Stimulated activated memory B cell treated with anti-CD40 and anti-IgM and Interleukin-4, amounts not matched to agents 10 μg/mL and 1 μg/mL and 100 μg/mL, for 72 hours (primary cell): Measurements from ENCODE around the gene CMPK1.

Experiments
- ATAC-seq: fragments of 150-1000 bp; cut with Tn5 transposase; 2 replicates; pipeline ENCODE4 v1.10.0; 2021
- H3K27ac Mint-ChIP-seq: one replicate; pipeline ENCODE4 v1.8.0; 2022; ENCODE audit warnings: mild to moderate bottlenecking, mixed read lengths
- H3K27me3 Mint-ChIP-seq: one replicate; pipeline ENCODE4 v1.8.0; 2022; ENCODE audit warnings: mixed read lengths
- H3K36me3 Mint-ChIP-seq: one replicate; pipeline ENCODE4 v1.8.0; 2022; ENCODE audit warnings: mixed read lengths
- H3K4me1 Mint-ChIP-seq: one replicate; pipeline ENCODE4 v1.8.0; 2022; ENCODE audit warnings: mixed read lengths
- H3K4me3 Mint-ChIP-seq: one replicate; pipeline ENCODE4 v1.8.0; 2022; ENCODE audit warnings: mild to moderate bottlenecking, moderate library complexity, mixed read lengths
- H3K9me3 Mint-ChIP-seq: one replicate; pipeline ENCODE4 v1.8.0; 2022; ENCODE audit warnings: mixed read lengths

CMPK1 gene

GRCh38 chr1:47401761-47402160, 68.2 kb downstream of the CMPK1 start:
- Mint-ChIP-seq H3K4me1 (no peaks in the 10 kb centered on the region), H3K27ac (no peak overlapping the region), H3K9me3 (no peaks in the 10 kb centered on the region), H3K4me3 (no peak overlapping the region), H3K27me3 (peaks cover 48% of the 10 kb centered on the region), H3K36me3 (no peaks in the 10 kb centered on the region)
- no peak for ATAC-seq

- H3K27ac Mint-ChIP-seq: no peak overlapping the region
- no peaks in the 10 kb centered on the region for H3K4me1 Mint-ChIP-seq
- peaks cover 41% of the 10 kb centered on the region for H3K27me3 Mint-ChIP-seq
- ATAC-seq: no peak
- no peaks in the 10 kb centered on the region for H3K9me3 Mint-ChIP-seq
- no peaks in the 10 kb centered on the region for H3K36me3 Mint-ChIP-seq
- H3K4me3 Mint-ChIP-seq: no peak overlapping the region
Measured at GRCh38 chr1:47402591-47402990, 69.0 kb downstream of the CMPK1 start.

DNA sequence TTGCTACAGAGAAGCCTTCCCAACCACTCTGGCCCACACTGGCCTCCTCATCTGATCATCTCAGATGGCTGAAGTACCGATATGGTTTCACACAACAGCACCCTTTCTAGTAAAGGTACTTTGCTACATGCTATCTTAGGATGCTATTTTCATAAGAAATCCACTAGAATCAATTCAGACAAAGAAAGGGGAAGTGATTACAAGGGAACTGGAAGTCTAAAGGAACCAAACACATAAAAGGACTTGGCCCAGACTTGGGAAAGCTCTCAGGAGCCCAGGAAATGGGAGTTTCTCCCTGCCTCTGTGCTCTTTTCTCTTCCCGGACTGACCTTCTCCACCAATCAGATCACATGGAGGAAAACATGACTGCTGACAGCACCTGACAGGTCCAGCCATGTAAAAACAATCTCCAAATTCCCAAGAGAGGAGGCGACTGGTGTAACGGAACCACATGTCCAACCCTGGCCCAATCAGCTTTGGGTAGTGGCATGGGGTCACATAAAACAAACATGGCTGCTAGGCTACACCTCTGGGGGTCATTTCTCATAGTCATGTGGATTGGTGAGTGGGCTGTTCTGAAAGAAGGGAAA, 69.8 kb downstream of the CMPK1 start:
- no peaks in the 10 kb centered on the region for H3K9me3 Mint-ChIP-seq
- H3K27me3 Mint-ChIP-seq: peaks cover 39% of the 10 kb centered on the region
- H3K36me3 Mint-ChIP-seq: no peaks in the 10 kb centered on the region
- no peak overlapping the region for H3K27ac Mint-ChIP-seq
- H3K4me3 Mint-ChIP-seq: no peak overlapping the region
- ATAC-seq: no peak
- no peaks in the 10 kb centered on the region for H3K4me1 Mint-ChIP-seq

- peak; percentile 39 for ATAC-seq
- peaks cover 51% of the 10 kb centered on the region for H3K27me3 Mint-ChIP-seq
- no peak overlapping the region for H3K27ac Mint-ChIP-seq
- H3K4me1 Mint-ChIP-seq: no peaks in the 10 kb centered on the region
- H3K4me3 Mint-ChIP-seq: no peak overlapping the region
- no peaks in the 10 kb centered on the region for H3K36me3 Mint-ChIP-seq
- H3K9me3 Mint-ChIP-seq: no peaks in the 10 kb centered on the region
Measured at GRCh38 chr1:47405697-47406096, 72.1 kb downstream of the CMPK1 start.

- H3K4me1 Mint-ChIP-seq: no peaks in the 10 kb centered on the region
- ATAC-seq: no peak
- no peak overlapping the region for H3K4me3 Mint-ChIP-seq
- no peaks in the 10 kb centered on the region for H3K9me3 Mint-ChIP-seq
- H3K27me3 Mint-ChIP-seq: peaks cover 42% of the 10 kb centered on the region
- no peaks in the 10 kb centered on the region for H3K36me3 Mint-ChIP-seq
- no peak overlapping the region for H3K27ac Mint-ChIP-seq
Measured at GRCh38 chr1:47406966-47407365, 73.4 kb downstream of the CMPK1 start.

DNA sequence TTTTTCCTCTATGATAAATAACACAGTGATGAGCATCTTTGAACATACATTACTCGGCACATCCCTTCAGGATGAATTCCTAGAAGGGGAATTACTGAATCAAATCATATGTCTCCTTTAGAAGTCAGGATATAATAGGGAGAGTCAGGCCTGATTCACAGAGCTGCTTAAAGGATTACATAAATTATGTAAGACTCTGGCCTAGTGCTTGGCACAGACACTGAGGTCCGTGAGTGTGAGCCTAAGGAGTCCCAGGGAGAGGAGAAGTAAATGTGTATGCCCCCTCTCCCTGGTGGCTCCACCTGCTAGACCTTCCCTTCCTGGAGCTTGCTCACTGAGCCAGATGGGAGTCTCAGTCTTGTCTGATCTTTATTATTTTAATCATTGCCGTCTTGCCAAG, 73.9 kb downstream of the CMPK1 start:
- ATAC-seq: no peak
- peaks cover 36% of the 10 kb centered on the region for H3K27me3 Mint-ChIP-seq
- no peaks in the 10 kb centered on the region for H3K4me1 Mint-ChIP-seq
- no peak overlapping the region for H3K27ac Mint-ChIP-seq
- no peaks in the 10 kb centered on the region for H3K9me3 Mint-ChIP-seq
- no peaks in the 10 kb centered on the region for H3K36me3 Mint-ChIP-seq
- no peak overlapping the region for H3K4me3 Mint-ChIP-seq

DNA sequence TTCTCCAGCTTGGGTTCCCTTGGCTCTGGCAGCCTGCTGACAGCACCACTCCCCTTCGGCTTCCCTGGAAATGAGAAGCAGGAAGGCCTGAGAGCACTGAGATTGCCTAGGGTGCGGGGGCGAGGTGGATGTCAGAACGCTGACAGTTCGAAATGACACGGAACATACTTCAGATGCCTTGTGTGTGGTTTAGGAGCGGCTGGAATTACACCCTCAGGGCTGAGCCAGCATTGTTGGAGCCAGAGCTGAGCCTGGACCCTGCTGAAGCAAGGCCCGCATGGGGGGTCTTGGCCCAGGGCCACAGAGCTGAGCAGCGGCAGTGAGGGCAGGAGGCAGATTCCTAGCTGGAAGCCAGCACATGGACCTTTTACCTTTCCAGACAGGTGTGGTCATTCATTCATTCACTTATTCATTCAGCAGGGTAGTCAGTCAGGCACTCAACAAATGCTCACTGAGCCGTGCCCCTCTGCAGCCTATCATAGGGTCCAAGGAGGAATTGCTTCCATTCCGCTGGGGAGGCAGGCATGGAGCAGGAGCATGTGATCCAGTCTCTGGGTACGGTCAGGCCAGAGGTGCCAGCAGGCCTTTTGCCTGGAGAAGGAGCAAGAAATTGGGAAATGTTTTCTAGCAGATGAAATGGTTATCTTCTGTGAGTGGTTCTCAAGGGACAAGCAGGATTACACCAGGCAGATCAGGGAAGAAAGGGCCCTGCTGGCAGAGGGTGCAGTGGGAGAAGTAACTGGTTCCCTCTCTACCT, 75.9 kb downstream of the CMPK1 start:
- ATAC-seq: no peak
- H3K27ac Mint-ChIP-seq: no peak overlapping the region
- no peaks in the 10 kb centered on the region for H3K4me1 Mint-ChIP-seq
- H3K36me3 Mint-ChIP-seq: no peaks in the 10 kb centered on the region
- no peak overlapping the region for H3K4me3 Mint-ChIP-seq
- H3K27me3 Mint-ChIP-seq: peaks cover 38% of the 10 kb centered on the region
- H3K9me3 Mint-ChIP-seq: no peaks in the 10 kb centered on the region

DNA sequence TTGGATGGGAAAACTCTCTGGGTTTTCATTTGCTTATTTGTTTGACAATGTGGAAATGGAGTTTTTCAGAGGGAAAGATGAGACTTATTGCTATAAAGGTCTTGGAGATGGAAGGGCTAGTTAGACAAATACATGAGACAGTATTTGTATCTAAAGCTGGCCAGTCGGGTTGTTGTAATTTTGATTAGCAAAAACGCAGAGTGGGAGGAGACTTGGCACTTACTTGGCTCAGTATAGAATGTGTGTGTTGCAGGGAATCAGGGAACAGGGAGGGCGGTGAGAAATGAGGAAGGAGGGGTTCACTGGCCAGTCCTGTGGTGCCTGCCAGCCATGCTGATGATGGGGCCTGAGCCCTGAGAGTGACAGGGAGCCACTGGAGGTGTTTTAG, 76.5 kb downstream of the CMPK1 start:
- no peak for ATAC-seq
- Mint-ChIP-seq H3K9me3 (no peaks in the 10 kb centered on the region), H3K4me3 (no peak overlapping the region), H3K27me3 (peaks cover 36% of the 10 kb centered on the region), H3K36me3 (no peaks in the 10 kb centered on the region), H3K4me1 (no peaks in the 10 kb centered on the region), H3K27ac (no peak overlapping the region)

DNA sequence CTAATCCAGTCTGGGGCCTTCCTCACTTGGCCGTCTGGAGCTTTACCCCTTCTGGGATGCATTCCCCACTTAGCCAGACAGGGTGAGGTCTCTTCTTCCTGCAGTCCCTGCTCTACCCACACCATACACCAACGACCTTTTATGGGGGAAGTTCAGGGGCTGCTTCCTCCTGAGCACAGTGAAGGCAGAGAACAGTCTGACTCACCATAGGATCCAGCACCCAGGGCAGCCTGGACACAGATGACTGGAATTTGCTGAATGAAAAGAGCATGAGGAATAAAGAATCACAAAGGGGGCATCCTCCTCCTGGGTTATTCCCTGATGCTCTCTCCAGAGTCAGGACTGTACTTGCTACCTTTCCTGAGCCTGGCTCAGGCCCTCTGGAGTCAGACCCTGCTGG, 77.8 kb downstream of the CMPK1 start:
- no peak for ATAC-seq
- H3K9me3 Mint-ChIP-seq: no peaks in the 10 kb centered on the region
- H3K4me1 Mint-ChIP-seq: no peaks in the 10 kb centered on the region
- no peak overlapping the region for H3K4me3 Mint-ChIP-seq
- no peak overlapping the region for H3K27ac Mint-ChIP-seq
- peaks cover 45% of the 10 kb centered on the region for H3K27me3 Mint-ChIP-seq
- no peaks in the 10 kb centered on the region for H3K36me3 Mint-ChIP-seq

GRCh38 chr1:47412437-47412836, 78.8 kb downstream of the CMPK1 start:
- H3K36me3 Mint-ChIP-seq: no peaks in the 10 kb centered on the region
- peaks cover 51% of the 10 kb centered on the region for H3K27me3 Mint-ChIP-seq
- no peak for ATAC-seq
- peaks cover 3% of the 10 kb centered on the region for H3K4me1 Mint-ChIP-seq
- no peaks in the 10 kb centered on the region for H3K9me3 Mint-ChIP-seq
- no peak overlapping the region for H3K4me3 Mint-ChIP-seq
- no peak overlapping the region for H3K27ac Mint-ChIP-seq

DNA sequence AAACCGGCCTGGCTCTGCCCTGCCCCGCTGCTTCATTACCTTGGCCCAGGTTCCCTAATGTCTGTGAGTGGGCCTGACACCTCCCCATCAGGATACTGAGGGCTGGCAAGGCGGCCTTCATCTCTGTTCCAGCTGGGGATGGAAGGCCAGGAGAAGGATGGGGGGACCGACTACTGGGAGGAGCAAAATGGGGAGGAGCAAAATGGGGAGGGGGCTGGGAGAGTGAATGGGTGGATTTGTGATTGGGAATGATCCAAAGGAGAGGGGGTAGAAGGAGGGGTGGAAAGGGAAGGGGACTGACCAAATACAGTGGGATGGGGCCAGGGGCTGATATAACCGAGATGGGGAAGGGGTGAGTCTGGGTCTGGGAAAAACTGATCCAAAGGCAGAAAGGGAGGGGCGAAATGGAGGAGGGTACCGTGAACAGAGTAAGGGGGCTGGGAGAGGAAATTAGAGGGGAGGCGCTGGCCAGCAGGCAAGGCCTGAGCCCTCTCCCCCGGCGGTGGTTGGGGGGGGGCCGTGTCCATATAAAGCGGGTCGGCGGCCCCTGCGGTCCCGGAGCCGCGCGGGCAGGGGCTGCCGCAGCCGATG, 82.2 kb downstream of the CMPK1 start, which contains the start of gene FOXE3:
Gene FOXE3, plus strand, starts transcription at position 558 of the 591 bp plus-strand sequence. Its CDS starts 31 bp downstream, at position 589.
- peaks cover 63% of the 10 kb centered on the region for H3K27me3 Mint-ChIP-seq
- H3K9me3 Mint-ChIP-seq: no peaks in the 10 kb centered on the region
- H3K4me3 Mint-ChIP-seq: peak within 1 kb of the TSS; percentile 35
- H3K36me3 Mint-ChIP-seq: no peaks in the 10 kb centered on the region
- peaks cover 6% of the 10 kb centered on the region for H3K4me1 Mint-ChIP-seq
- ATAC-seq: no peak
- no peak within 1 kb of the TSS for H3K27ac Mint-ChIP-seq

DNA sequence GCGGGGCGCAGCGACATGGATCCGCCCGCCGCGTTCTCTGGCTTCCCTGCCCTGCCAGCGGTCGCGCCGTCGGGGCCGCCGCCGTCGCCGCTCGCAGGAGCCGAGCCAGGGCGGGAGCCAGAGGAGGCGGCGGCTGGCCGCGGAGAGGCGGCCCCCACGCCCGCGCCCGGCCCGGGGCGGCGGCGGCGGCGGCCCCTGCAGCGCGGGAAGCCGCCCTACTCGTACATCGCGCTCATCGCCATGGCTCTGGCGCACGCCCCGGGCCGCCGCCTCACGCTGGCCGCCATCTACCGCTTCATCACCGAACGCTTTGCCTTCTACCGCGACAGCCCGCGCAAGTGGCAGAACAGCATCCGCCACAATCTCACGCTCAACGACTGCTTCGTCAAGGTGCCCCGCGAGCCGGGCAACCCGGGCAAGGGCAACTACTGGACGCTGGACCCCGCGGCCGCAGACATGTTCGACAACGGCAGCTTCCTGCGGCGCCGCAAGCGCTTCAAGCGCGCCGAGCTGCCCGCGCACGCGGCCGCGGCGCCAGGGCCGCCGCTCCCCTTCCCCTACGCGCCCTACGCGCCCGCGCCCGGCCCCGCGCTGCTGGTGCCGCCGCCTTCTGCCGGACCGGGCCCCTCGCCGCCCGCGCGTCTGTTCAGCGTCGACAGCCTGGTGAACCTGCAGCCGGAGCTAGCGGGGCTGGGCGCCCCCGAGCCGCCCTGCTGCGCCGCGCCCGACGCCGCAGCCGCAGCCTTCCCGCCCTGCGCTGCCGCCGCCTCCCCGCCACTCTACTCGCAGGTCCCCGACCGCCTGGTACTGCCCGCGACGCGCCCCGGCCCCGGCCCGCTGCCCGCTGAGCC, 83.0 kb downstream of the CMPK1 start:
- no peak for ATAC-seq
- no peaks in the 10 kb centered on the region for H3K9me3 Mint-ChIP-seq
- peak overlapping the region; percentile 35 for H3K4me3 Mint-ChIP-seq
- H3K27ac Mint-ChIP-seq: no peak overlapping the region
- peaks cover 6% of the 10 kb centered on the region for H3K4me1 Mint-ChIP-seq
- H3K36me3 Mint-ChIP-seq: no peaks in the 10 kb centered on the region
- H3K27me3 Mint-ChIP-seq: peaks cover 68% of the 10 kb centered on the region

- H3K36me3 Mint-ChIP-seq: no peaks in the 10 kb centered on the region
- H3K27ac Mint-ChIP-seq: no peak overlapping the region
- ATAC-seq: no peak
- peaks cover 6% of the 10 kb centered on the region for H3K4me1 Mint-ChIP-seq
- peak overlapping the region; percentile 38 for H3K4me3 Mint-ChIP-seq
- H3K9me3 Mint-ChIP-seq: no peaks in the 10 kb centered on the region
- peaks cover 69% of the 10 kb centered on the region for H3K27me3 Mint-ChIP-seq
Measured at GRCh38 chr1:47417170-47418044, 83.8 kb downstream of the CMPK1 start.

- no peak overlapping the region for H3K4me3 Mint-ChIP-seq
- no peaks in the 10 kb centered on the region for H3K9me3 Mint-ChIP-seq
- H3K27ac Mint-ChIP-seq: no peak overlapping the region
- peaks cover 69% of the 10 kb centered on the region for H3K27me3 Mint-ChIP-seq
- H3K4me1 Mint-ChIP-seq: peaks cover 6% of the 10 kb centered on the region
- no peaks in the 10 kb centered on the region for H3K36me3 Mint-ChIP-seq
- no peak for ATAC-seq
Measured at GRCh38 chr1:47418122-47418521, 84.5 kb downstream of the CMPK1 start.
